Measurements from ENCODE around the gene TMEM243.

The TMEM243 gene

DNA sequence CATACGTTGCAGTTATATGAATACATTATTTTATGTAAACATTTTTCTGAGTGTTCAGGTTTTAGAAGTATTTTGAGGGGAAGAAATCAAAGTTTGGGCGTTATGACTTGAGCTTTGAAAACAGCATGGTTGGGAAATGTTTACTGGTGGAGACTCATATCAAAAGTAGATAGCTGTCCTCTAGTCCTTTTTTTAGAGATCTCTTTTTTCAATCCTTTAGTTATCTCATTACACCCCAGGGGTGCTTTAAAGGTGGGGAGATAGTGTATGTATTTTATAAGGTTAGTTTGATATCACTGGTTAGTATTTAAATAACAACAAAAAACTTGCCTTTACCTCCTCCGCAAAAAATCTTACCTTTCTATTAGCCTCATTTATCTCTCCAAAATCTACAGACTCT lies 65.0 kb downstream of the TMEM243 start:
- DNase-seq (ENCODE audit: low read depth): no peak
- TF ChIP-seq, protein P1, sequence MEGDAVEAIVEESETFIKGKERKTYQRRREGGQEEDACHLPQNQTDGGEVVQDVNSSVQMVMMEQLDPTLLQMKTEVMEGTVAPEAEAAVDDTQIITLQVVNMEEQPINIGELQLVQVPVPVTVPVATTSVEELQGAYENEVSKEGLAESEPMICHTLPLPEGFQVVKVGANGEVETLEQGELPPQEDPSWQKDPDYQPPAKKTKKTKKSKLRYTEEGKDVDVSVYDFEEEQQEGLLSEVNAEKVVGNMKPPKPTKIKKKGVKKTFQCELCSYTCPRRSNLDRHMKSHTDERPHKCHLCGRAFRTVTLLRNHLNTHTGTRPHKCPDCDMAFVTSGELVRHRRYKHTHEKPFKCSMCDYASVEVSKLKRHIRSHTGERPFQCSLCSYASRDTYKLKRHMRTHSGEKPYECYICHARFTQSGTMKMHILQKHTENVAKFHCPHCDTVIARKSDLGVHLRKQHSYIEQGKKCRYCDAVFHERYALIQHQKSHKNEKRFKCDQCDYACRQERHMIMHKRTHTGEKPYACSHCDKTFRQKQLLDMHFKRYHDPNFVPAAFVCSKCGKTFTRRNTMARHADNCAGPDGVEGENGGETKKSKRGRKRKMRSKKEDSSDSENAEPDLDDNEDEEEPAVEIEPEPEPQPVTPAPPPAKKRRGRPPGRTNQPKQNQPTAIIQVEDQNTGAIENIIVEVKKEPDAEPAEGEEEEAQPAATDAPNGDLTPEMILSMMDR (IDR thresholded peaks at IDR 0.05; ENCODE audit: control insufficient read depth, insufficient read depth, low read depth, low read length, missing control alignments): no peak
- H3K4me3 ChIP-seq (ENCODE audit: control insufficient read depth, low read depth, low read length): peak overlapping the region; percentile 61

DNA sequence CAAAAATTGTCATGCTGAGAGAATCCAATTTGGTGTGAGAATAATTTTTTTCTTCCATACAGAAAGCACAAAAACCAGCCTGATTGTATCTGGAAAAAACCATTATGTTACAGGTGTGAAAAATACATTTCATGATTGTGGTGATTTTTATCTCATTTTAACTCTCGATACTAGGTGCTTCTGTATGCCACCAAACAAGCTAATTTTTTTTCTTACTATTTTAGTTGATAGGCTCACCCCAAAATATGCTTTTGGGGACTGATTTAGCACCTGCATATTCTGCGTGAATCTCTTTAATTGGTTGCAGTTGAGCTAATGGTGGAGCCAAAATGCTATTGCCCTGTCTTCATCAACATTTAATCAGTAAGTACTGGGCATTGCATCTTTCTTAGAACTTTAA lies 65.4 kb downstream of the TMEM243 start:
- DNase-seq (ENCODE audit: low read depth): no peak
- H3K4me3 ChIP-seq (ENCODE audit: control insufficient read depth, low read depth, low read length): peak overlapping the region; percentile 61
- TF ChIP-seq, protein P1 (IDR thresholded peaks at IDR 0.05; ENCODE audit: control insufficient read depth, insufficient read depth, low read depth, low read length, missing control alignments): no peak

DNA sequence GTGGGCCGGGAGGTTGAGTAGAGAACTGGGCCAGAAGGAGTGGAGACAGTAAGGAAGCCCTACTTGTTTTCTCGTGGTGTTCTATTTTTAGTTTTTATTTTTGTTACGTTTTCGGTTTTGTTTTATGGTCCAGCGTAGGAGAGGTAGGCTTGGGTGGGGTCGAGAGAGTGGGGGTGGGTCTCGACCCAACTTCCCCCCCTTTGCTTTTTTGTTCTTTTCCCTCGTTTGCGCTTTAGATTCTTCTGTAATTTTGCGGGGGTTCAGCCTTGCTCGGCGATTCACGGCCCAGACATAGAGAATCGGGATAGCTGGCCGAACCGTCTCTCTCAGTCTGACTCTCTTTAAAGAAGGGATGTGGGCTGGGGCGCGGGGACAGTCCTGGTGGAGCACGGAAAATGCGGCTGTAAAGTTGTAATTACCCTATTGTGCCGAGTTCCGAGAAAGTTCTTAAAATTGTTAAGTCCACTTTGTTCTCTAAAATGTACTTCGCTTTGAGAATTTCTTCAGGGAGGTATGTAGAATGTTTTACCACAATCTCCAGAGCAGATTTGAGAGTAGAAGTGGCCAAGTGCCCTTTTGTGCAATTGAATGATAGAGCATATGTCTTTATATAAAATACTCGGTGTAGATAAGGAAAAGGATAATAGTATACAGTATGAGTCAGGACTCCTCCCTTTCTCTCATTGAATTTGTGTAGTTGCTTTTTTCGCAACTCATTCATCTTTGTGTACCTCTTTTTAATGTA lies 66.5 kb downstream of the TMEM243 start:
- DNase-seq (ENCODE audit: low read depth): no peak
- peak overlapping the region; percentile 61 for H3K4me3 ChIP-seq (ENCODE audit: control insufficient read depth, low read depth, low read length)
- TF ChIP-seq, protein P1 (IDR thresholded peaks at IDR 0.05; ENCODE audit: control insufficient read depth, insufficient read depth, low read depth, low read length, missing control alignments): no peak

DNA sequence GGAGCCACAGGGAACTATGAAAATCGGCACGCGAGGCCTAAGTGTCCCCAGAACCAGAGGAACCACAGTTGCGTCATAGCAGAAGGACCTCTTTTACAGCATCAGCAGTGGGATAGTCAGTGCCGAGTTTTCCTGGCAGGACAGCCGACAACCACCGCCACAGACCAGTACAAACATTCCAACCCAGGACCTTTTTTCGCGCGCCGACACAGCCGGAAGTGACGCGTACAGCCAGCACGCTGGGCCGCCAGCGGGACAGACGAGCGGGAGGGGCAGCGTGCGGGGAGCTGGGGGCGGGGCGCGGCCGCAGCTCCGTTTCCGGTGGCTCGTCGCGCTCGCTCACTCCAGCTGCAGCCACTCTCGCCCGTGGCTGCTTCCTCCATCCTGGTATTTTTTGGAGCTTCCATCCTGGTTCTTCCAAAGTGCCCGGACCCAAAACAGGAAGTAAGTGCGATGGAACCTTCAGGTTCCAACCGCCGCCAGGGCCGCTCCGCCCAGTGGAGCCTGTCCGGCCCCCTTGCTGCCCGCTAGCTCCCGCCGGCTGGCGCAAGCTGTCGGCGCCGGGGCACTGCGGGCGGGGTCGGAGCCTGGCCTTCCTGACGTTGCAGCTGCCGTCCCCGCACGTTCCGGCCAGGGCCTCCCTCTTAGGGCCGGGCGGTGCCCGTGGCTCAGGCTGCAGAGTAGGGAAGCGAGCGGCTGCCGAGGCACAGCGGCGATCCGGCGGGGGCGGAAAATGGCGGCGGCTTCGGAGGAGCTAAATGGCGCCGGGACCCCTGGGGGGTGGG lies 67.2 kb downstream of the TMEM243 start, which contains the start of gene DMTF1:
DMTF1 (plus strand) TSS at position 342 of the 785 bp plus-strand sequence. CDS start 12,489 bp downstream, outside the sequence.
- peak; percentile 80 for DNase-seq (ENCODE audit: low read depth)
- TF ChIP-seq, protein P1 (IDR thresholded peaks at IDR 0.05; ENCODE audit: control insufficient read depth, insufficient read depth, low read depth, low read length, missing control alignments): no peak
- H3K4me3 ChIP-seq (ENCODE audit: control insufficient read depth, low read depth, low read length): peak within 1 kb of the TSS; percentile 61

DNA sequence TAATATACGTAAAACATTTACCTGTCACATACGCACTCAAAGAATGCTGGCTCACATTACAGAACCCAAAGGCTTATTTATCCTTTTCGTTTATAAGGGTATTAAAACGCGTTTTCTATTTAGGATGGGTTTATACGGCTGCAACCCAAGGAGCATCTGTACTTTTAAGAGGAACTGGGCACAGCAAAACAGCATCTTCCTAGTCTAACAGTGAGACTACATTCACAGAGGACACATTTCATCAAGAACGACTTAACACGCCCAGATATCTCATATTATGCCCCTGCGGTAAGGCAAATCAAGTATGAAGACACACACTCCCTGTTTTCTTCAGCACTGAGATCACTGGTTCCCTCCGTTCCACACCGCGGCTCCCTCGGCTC lies 67.8 kb downstream of the TMEM243 start:
- H3K4me3 ChIP-seq (ENCODE audit: control insufficient read depth, low read depth, low read length): peak overlapping the region; percentile 61
- no peak for DNase-seq (ENCODE audit: low read depth)
- TF ChIP-seq, protein P1 (IDR thresholded peaks at IDR 0.05; ENCODE audit: control insufficient read depth, insufficient read depth, low read depth, low read length, missing control alignments): no peak

DNA sequence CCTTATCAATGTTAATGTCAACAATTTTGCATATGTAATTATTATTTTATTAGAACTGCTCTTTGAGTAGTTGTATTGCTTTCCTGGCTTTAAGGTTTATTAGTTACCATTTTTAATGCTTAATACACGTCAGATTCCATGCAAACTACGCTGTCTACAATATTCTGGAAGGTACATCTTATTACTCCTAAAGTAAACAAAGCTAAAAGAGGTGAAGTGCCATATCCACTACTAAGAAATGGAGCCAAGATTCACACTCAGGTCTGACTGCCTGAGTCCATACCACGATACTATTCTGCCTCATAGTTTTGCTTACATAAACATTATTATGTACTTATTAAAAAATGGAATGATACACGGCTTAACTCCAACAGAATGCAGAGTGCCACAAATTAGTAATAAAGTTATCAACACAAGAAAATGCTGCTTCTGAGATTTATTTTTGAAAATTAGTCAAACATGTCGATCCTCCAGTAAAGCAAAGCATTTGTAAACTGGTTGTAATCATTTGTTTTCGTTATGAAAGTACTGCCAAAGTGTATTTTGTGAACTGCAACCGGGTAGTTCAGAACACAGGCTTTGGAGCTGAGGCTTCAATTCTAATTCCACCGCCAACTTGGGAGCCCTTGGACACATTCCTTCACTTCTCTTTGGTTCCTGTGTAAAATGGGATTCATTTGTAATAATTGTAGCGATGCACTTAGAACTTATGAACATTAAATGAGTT lies 68.4 kb downstream of the TMEM243 start:
- peak overlapping the region; percentile 61 for H3K4me3 ChIP-seq (ENCODE audit: control insufficient read depth, low read depth, low read length)
- TF ChIP-seq, protein P1 (IDR thresholded peaks at IDR 0.05; ENCODE audit: control insufficient read depth, insufficient read depth, low read depth, low read length, missing control alignments): no peak
- no peak for DNase-seq (ENCODE audit: low read depth)

Data from AG09309 (cell line).